ENCODE measurements around the gene RPL10A.
A peak's percentile ranks its signal among the peaks of the same experiment; 100 is the strongest.

The RPL10A gene

DNA sequence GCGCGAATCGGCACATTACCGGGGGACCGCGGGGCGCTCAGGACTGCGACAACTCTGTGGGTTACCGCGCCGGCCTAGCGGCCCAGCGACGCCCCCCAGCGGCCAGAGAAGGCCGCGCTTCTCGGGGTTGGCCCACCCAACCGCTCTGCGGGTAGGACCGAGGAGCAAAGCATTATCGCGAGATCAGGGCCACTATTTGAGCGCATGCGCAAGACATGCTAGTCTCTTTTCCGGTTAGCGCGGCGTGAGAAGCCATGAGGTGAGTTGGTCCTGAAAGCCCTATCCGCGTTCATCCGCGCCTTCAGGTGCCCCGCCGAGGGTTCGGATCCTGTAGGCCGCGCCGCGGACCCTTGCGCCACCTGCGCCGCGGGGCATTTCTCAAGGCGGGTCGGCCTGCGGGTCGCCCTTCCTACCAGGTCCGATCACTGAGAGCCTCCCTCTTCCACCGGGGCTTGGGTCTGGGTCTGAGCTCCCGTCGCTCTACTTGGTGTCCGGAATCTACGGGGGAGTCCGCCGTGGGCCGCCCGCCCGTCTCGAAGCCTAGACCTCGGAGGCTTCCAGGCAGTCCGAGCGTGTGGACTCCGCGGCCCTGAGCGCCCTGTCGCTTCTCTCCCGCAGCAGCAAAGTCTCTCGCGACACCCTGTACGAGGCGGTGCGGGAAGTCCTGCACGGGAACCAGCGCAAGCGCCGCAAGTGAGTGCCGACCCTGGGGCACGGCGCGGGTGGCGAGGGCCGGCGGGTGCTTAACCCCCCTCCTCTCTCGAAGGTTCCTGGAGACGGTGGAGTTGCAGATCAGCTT is at the start of gene RPL10A:
TSS of gene RPL10A (plus strand) at position 221 of the 799 bp plus-strand sequence. CDS start at position 255, 34 bp downstream.
- peak; percentile 98 for DNase-seq (ENCODE audit: extremely low spot score)
- ChIA-PET CTCF (interaction anchor here (0.6 to 3.7 kb wide), 23 partner anchors 9 to 204 kb away, joined by 3 to 37 read pairs (median 5); partner anchors contain the start of genes DEF6, FANCE and PPARD), POLR2A (interaction anchor here (0.6 to 1.5 kb wide), 6 partner anchors 10 to 855 kb away, joined by 3 to 5 read pairs (median 3); partner anchors contain the start of gene PPARD)
- TF ChIP-seq, protein P1, sequence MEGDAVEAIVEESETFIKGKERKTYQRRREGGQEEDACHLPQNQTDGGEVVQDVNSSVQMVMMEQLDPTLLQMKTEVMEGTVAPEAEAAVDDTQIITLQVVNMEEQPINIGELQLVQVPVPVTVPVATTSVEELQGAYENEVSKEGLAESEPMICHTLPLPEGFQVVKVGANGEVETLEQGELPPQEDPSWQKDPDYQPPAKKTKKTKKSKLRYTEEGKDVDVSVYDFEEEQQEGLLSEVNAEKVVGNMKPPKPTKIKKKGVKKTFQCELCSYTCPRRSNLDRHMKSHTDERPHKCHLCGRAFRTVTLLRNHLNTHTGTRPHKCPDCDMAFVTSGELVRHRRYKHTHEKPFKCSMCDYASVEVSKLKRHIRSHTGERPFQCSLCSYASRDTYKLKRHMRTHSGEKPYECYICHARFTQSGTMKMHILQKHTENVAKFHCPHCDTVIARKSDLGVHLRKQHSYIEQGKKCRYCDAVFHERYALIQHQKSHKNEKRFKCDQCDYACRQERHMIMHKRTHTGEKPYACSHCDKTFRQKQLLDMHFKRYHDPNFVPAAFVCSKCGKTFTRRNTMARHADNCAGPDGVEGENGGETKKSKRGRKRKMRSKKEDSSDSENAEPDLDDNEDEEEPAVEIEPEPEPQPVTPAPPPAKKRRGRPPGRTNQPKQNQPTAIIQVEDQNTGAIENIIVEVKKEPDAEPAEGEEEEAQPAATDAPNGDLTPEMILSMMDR (IDR thresholded peaks at IDR 0.05; ENCODE audit: control extremely low read depth, extremely low read depth, low read depth, missing control alignments): peak; percentile 97

DNA sequence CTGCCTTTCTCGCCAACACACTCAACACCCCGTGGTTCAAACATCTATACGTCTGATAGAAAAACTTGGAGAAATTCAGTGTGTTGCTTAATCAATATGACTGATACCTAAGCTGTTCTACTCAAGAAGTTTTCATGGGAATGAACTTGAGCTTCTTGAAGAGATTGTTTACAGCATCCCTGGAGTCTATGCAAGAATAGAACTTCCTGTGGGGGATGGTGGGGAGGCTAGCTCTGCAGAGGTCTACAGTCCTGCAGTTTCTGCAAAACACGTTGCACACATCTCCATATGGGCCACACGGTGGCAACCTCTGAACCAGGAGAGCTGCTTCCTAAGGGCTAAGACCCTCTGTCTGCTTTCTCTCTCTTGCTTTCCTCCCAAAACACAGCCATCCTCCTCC is 48.8 kb upstream of the RPL10A start:
- DNase-seq (ENCODE audit: extremely low spot score): no peak
- CTCF ChIA-PET: interaction anchor here (0.8 to 3.4 kb wide), 6 partner anchors 11 to 123 kb away, joined by 3 to 15 read pairs (median 6); partner anchors contain the start of gene PPARD
- POLR2A ChIA-PET: interaction anchor here (0.7 kb wide), 1 partner anchor 48 kb away, joined by 3 read pairs; no protein-coding TSS in a partner anchor
- TF ChIP-seq, protein P1 (IDR thresholded peaks at IDR 0.05; ENCODE audit: control extremely low read depth, extremely low read depth, low read depth, missing control alignments): no peak

DNA sequence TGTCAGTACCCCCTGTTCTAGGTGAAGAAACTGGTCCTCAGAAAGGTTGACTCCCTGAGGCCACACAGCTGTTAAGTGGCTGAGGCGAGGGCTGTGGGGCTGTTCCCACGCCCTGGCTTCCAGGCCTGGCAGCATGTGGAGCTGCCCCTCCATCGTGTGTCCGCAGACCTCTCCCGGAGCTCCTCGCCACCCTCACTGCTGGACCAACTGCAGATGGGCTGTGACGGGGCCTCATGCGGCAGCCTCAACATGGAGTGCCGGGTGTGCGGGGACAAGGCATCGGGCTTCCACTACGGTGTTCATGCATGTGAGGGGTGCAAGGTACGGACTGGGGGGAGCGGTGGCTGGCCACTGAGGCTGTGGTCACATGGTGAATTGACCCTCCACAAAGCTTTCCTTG is 48.2 kb upstream of the RPL10A start:
- POLR2A ChIA-PET: no interaction called here
- TF ChIP-seq, protein P1 (IDR thresholded peaks at IDR 0.05; ENCODE audit: control extremely low read depth, extremely low read depth, low read depth, missing control alignments): no peak
- CTCF ChIA-PET: interaction anchor here (0.8 to 3.4 kb wide), 6 partner anchors 11 to 92 kb away, joined by 3 to 15 read pairs (median 6); partner anchors contain the start of gene PPARD
- no peak for DNase-seq (ENCODE audit: extremely low spot score)

DNA sequence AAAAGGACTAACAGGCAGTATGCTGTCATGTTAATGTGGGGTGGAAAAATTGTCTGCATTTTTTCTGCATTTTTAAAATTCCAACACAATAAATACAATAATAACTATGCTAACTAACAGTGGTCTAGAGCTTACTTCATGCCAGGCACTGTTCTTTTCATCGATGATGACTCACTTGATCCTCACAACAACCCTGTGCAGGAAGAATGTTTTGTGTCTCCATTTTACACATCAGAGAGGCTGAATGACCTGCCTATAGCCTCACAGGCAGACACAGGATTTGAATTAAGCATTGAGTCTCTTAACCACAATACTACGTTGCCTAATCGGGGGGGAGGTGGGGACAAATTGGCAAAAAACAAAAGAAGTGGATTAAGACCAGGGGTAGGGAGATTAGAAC is 42.9 kb upstream of the RPL10A start:
- POLR2A ChIA-PET: no interaction called here
- CTCF ChIA-PET: interaction anchor here (2.3 kb wide), 1 partner anchor 22 kb away, joined by 7 read pairs; no protein-coding TSS in a partner anchor
- DNase-seq (ENCODE audit: extremely low spot score): no peak
- TF ChIP-seq, protein P1 (IDR thresholded peaks at IDR 0.05; ENCODE audit: control extremely low read depth, extremely low read depth, low read depth, missing control alignments): no peak

DNA sequence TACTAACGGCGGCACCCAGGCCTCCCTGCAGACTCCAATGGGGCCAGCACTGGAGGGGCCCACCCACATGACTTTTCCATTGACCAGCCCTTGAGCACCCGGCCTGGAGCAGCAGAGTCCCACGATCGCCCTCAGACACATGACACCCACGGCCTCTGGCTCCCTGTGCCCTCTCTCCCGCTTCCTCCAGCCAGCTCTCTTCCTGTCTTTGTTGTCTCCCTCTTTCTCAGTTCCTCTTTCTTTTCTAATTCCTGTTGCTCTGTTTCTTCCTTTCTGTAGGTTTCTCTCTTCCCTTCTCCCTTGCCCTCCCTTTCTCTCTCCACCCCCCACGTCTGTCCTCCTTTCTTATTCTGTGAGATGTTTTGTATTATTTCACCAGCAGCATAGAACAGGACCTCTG is 42.1 kb upstream of the RPL10A start:
- DNase-seq (ENCODE audit: extremely low spot score): no peak
- TF ChIP-seq, protein P1 (IDR thresholded peaks at IDR 0.05; ENCODE audit: control extremely low read depth, extremely low read depth, low read depth, missing control alignments): no peak
- ChIA-PET POLR2A (no interaction called here), CTCF (interaction anchor here (1.5 to 2.3 kb wide), 2 partner anchors 21 to 129 kb away, joined by 3 to 7 read pairs; partner anchors contain the start of gene DEF6)

DNA sequence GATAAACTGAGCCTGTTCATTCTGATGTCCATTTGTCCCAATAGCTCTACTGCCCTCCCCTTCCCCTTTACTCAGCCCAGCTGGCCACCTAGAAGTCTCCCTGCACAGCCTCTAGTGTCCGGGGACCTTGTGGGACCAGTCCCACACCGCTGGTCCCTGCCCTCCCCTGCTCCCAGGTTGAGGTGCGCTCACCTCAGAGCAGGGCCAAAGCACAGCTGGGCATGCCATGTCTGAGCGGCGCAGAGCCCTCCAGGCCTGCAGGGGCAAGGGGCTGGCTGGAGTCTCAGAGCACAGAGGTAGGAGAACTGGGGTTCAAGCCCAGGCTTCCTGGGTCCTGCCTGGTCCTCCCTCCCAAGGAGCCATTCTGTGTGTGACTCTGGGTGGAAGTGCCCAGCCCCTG is 40.8 kb upstream of the RPL10A start:
- POLR2A ChIA-PET: no interaction called here
- CTCF ChIA-PET: interaction anchor here (1.0 to 1.5 kb wide), 3 partner anchors 10 to 130 kb away, joined by 3 read pairs; partner anchors contain the start of gene DEF6

More for the DNA sequence above, 40.8 kb upstream of the RPL10A start:
- TF ChIP-seq, protein P1 (IDR thresholded peaks at IDR 0.05; ENCODE audit: control extremely low read depth, extremely low read depth, low read depth, missing control alignments): no peak
- DNase-seq (ENCODE audit: extremely low spot score): no peak

Data from GM10248 (cell line).